ENCODE data around the gene CMTM6.
"Not testable (repeated sequence)": the region's sequence is repeated elsewhere in the genome, so short reads cannot be mapped to it uniquely, and the experiment has no call there.

Gene CMTM6

GRCh38 chr3:32502118-32502945, at the start of gene CMTM6:
TSS of gene CMTM6 (minus strand) at chr3:32502852. CDS start at chr3:32502745, 107 bp downstream.
- DNase-seq (ENCODE audit: low read depth in 2 of 2): peak in 1 of 2 experiments; percentile 24

GRCh38 chr3:32552013-32552412, 49.4 kb upstream of the CMTM6 start:
- no peak for DNase-seq (ENCODE audit: low read depth in 2 of 2)

- no peak for DNase-seq (ENCODE audit: low read depth in 2 of 2)
These were observed 48.8 kb upstream of the CMTM6 start for GRCh38 chr3:32551496-32551895.

- DNase-seq (ENCODE audit: low read depth in 2 of 2): no peak
These were observed 48.4 kb upstream of the CMTM6 start for GRCh38 chr3:32551087-32551486.

- DNase-seq (ENCODE audit: low read depth in 2 of 2): no peak
These were observed 42.7 kb upstream of the CMTM6 start for GRCh38 chr3:32545305-32545704.

GRCh38 chr3:32544894-32545293, 42.2 kb upstream of the CMTM6 start:
- DNase-seq (ENCODE audit: low read depth in 2 of 2): no peak

GRCh38 chr3:32542807-32543206, 40.2 kb upstream of the CMTM6 start:
- no peak for DNase-seq (ENCODE audit: low read depth in 2 of 2)

GRCh38 chr3:32540899-32541298, 38.2 kb upstream of the CMTM6 start:
- DNase-seq (ENCODE audit: low read depth in 2 of 2): no peak

GRCh38 chr3:32532434-32532833, 29.8 kb upstream of the CMTM6 start:
- no peak for DNase-seq (ENCODE audit: low read depth in 2 of 2)

- no peak for DNase-seq (ENCODE audit: low read depth in 2 of 2)
These were observed 28.5 kb upstream of the CMTM6 start for GRCh38 chr3:32531010-32531647.

- DNase-seq (ENCODE audit: low read depth in 2 of 2): no peak
These were observed 23.1 kb upstream of the CMTM6 start for GRCh38 chr3:32525720-32526119.

GRCh38 chr3:32522682-32523081, 20.0 kb upstream of the CMTM6 start:
- no peak for DNase-seq (ENCODE audit: low read depth in 2 of 2)

GRCh38 chr3:32518921-32519320, 16.3 kb upstream of the CMTM6 start:
- not testable (repeated sequence) for DNase-seq (ENCODE audit: low read depth in 2 of 2)

- not testable (repeated sequence) for DNase-seq (ENCODE audit: low read depth in 2 of 2)
These were observed 14.1 kb upstream of the CMTM6 start for GRCh38 chr3:32516751-32517150.

- DNase-seq (ENCODE audit: low read depth in 2 of 2): no peak
These were observed 8.4 kb upstream of the CMTM6 start for GRCh38 chr3:32511005-32511404.

GRCh38 chr3:32510075-32510724, 7.5 kb upstream of the CMTM6 start:
- DNase-seq (ENCODE audit: low read depth in 2 of 2): peak in 1 of 2 experiments; percentile 26

GRCh38 chr3:32508711-32509110, 6.1 kb upstream of the CMTM6 start:
- peak in 1 of 2 experiments; percentile 24 for DNase-seq (ENCODE audit: low read depth in 2 of 2)

GRCh38 chr3:32506466-32506865, 3.8 kb upstream of the CMTM6 start:
- DNase-seq (ENCODE audit: low read depth in 2 of 2): no peak

GRCh38 chr3:32502946-32503286, 264 bp upstream of the CMTM6 start:
- no peak for DNase-seq (ENCODE audit: low read depth in 2 of 2)

- DNase-seq (ENCODE audit: low read depth in 2 of 2): no peak
These were observed 902 bp downstream of the CMTM6 start for GRCh38 chr3:32501783-32502117.

- DNase-seq (ENCODE audit: low read depth in 2 of 2): no peak
These were observed 1.5 kb downstream of the CMTM6 start for GRCh38 chr3:32500880-32501782.

- DNase-seq (ENCODE audit: low read depth in 2 of 2): no peak
These were observed 2.4 kb downstream of the CMTM6 start for GRCh38 chr3:32500231-32500630.
